PC-9 (cell line): ENCODE results near the gene ARFGAP1. TPM values are rescaled to one million over a fixed set of nuclear protein-coding genes. Genes with fewer than 3 reads are reported as not detected.

Source experiments
- BruUV-seq: library from RNA; stranded (reverse); fragments of 400-500 nt; replicated peaks from 2 replicates; lab custom pipeline; 2021; lab: Mats Ljungman, UMichigan
- CTCF ChIA-PET: fragments of 300-600 bp; sonication (Branson Sonifier 250); formaldehyde crosslinking; loops from one replicate; lab custom pipeline; 2022; ENCODE audit warnings: antibody characterized with exemption; lab: Charles Lee
- POLR2A ChIA-PET: fragments of 300-600 bp; sonication (Branson Sonifier 250); formaldehyde crosslinking; loops from one replicate; lab custom pipeline; 2022; ENCODE audit warnings: antibody characterized with exemption; ENCODE audit not compliant: unreplicated experiment; lab: Charles Lee
- DNase-seq, 2 experiments: peaks; one replicate each; pipeline versions ENCODE4 v3.0.0 to v3.0.0-alpha.2; 2015 to 2022; ENCODE audit warnings: mixed read lengths in 1 of 2
- H2AFZ ChIP-seq: fragments of 200-600 bp; sonication (generic); 2 replicates; pipeline ENCODE4 v1.8.1; 2017; ENCODE audit warnings: antibody characterized with exemption
- H3F3A ChIP-seq: fragments of 200-600 bp; sonication (generic); 2 replicates; pipeline ENCODE4 v1.8.1; 2017; ENCODE audit warnings: antibody characterized with exemption, mild to moderate bottlenecking, low read depth; ENCODE audit not compliant: insufficient read depth
- H3K27ac ChIP-seq: fragments of 200-600 bp; sonication (generic); 2 replicates; pipeline ENCODE4 v1.6.1; 2016; ENCODE audit warnings: mixed run types
- H3K27me3 ChIP-seq: fragments of 200-600 bp; sonication (generic); 2 replicates; pipeline ENCODE4 v1.6.1; 2016; ENCODE audit warnings: low read depth, mixed run types; ENCODE audit not compliant: insufficient read depth
- H3K36me3 ChIP-seq: fragments of 200-600 bp; sonication (generic); 2 replicates; pipeline ENCODE4 v1.6.1; 2016; ENCODE audit warnings: low read depth, mixed run types
- H3K4me1 ChIP-seq: fragments of 200-600 bp; sonication (generic); replicated peaks from 2 replicates; pipeline ENCODE4 v1.6.1; 2016; ENCODE audit warnings: mixed run types; ENCODE audit not compliant: insufficient read depth
- H3K4me2 ChIP-seq: fragments of 200-600 bp; sonication (generic); 2 replicates; pipeline ENCODE4 v1.6.1; 2017; ENCODE audit warnings: mixed run types
- H3K4me3 ChIP-seq: fragments of 200-600 bp; sonication (generic); 2 replicates; pipeline ENCODE4 v1.6.1; 2016; ENCODE audit warnings: mixed run types
- H3K79me2 ChIP-seq: fragments of 200-600 bp; sonication (generic); 2 replicates; pipeline ENCODE4 v1.6.1; 2017; ENCODE audit warnings: low read depth, mixed run types
- H3K9me2 ChIP-seq: fragments of 200-600 bp; sonication (generic); 2 replicates; pipeline ENCODE4 v1.8.1; 2017; ENCODE audit warnings: mild to moderate bottlenecking; ENCODE audit not compliant: insufficient read depth
- H3K9me3 ChIP-seq: fragments of 200-600 bp; sonication (generic); 2 replicates; pipeline ENCODE4 v1.8.1; 2016; ENCODE audit warnings: low read depth; ENCODE audit not compliant: insufficient read depth
- H4K20me1 ChIP-seq: fragments of 200-600 bp; sonication (generic); 2 replicates; pipeline ENCODE4 v1.8.1; 2017; ENCODE audit not compliant: insufficient read depth
- CTCF ChIP-seq: fragments of 200-600 bp; sonication (generic); conservative IDR thresholded peaks from 2 replicates; pipeline ENCODE4 v1.6.1; 2017; ENCODE audit warnings: mixed run types, antibody characterized with exemption, mild to moderate bottlenecking, moderate library complexity
- EZH2 ChIP-seq: fragments of 200-600 bp; sonication (generic); IDR thresholded peaks from 2 replicates; pipeline ENCODE4 v1.8.0; 2017; ENCODE audit warnings: antibody characterized with exemption, low read depth
- intact Hi-C: fragments of 100-400 bp; cut with micrococcal nuclease; formaldehyde crosslinking; loops from one replicate; pipeline ENCODE4 v1.10.0; 2022; ENCODE audit not compliant: unreplicated experiment
- total RNA-seq: library from RNA; stranded (reverse); gene quantifications from 2 replicates; pipeline ENCODE4 v1.2.3, GENCODE V29; 2021

Gene ARFGAP1
- total RNA-seq, 1 experiment from 2014 or later, result 89.0 TPM

- Histone ChIP-seq H2AFZ (no peak overlapping the region), H3K79me2 (no peaks in the 10 kb centered on the region), H3K4me3 (no peak overlapping the region), H4K20me1 (peaks cover 38% of the 10 kb centered on the region), H3K9me2 (no peaks in the 10 kb centered on the region), H3K27ac (no peak overlapping the region), H3K4me2 (no peak overlapping the region), H3K36me3 (peaks cover 6% of the 10 kb centered on the region; the same call in 1 of the 2 replicates), H3K9me3 (no peaks in the 10 kb centered on the region), H3K27me3 (no peaks in the 10 kb centered on the region), H3K4me1 (no peaks in the 10 kb centered on the region), H3F3A (peaks cover 5% of the 10 kb centered on the region; the same call in 1 of the 2 replicates)
- POLR2A ChIA-PET, result interaction anchor here (0.6 kb wide), 1 partner anchor 10 kb away, joined by 3 read pairs; no protein-coding TSS in a partner anchor
- CTCF ChIA-PET, result no interaction called here
- no TSS peak for BruUV-seq
- TF ChIP-seq CTCF, result no peak
- TF ChIP-seq EZH2, result no peak
- intact Hi-C loops, result no loop called here
- DNase-seq, result no peak
Observed at GRCh38 chr20:63284981-63285524, 12.4 kb downstream of the ARFGAP1 start.

- TF ChIP-seq EZH2, result no peak
- TF ChIP-seq CTCF, result no peak
- ChIA-PET POLR2A (no interaction called here), CTCF (no interaction called here)
- H3K79me2 ChIP-seq, result no peaks in the 10 kb centered on the region
- no peaks in the 10 kb centered on the region for H3K4me1 ChIP-seq
- no peaks in the 10 kb centered on the region for H3K9me3 ChIP-seq
- peaks cover 5% of the 10 kb centered on the region; the same call in 1 of the 2 replicates for H3F3A ChIP-seq
- no peak overlapping the region for H3K4me3 ChIP-seq
- intact Hi-C loops, result no loop called here
- H3K27ac ChIP-seq, result no peak overlapping the region
- no peak for DNase-seq
- H3K4me2 ChIP-seq, result no peak overlapping the region
- no TSS peak for BruUV-seq
- no peak overlapping the region for H2AFZ ChIP-seq
- no peaks in the 10 kb centered on the region for H3K9me2 ChIP-seq
- no peaks in the 10 kb centered on the region for H3K36me3 ChIP-seq
- peaks cover 35% of the 10 kb centered on the region for H4K20me1 ChIP-seq
- no peaks in the 10 kb centered on the region for H3K27me3 ChIP-seq
Observed at GRCh38 chr20:63285636-63286615, 13.3 kb downstream of the ARFGAP1 start.

GRCh38 chr20:63286781-63287696 lies 14.4 kb downstream of the ARFGAP1 start:
- Histone ChIP-seq H3K79me2 (no peaks in the 10 kb centered on the region), H3F3A (peaks cover 5% of the 10 kb centered on the region; the same call in 1 of the 2 replicates), H3K4me1 (no peaks in the 10 kb centered on the region), H4K20me1 (peaks cover 30% of the 10 kb centered on the region), H3K36me3 (no peaks in the 10 kb centered on the region), H3K9me2 (no peaks in the 10 kb centered on the region), H3K27ac (no peak overlapping the region), H3K27me3 (no peaks in the 10 kb centered on the region), H3K4me3 (no peak overlapping the region), H3K4me2 (no peak overlapping the region), H3K9me3 (no peaks in the 10 kb centered on the region), H2AFZ (no peak overlapping the region)
- CTCF ChIA-PET, result no interaction called here
- POLR2A ChIA-PET, result no interaction called here
- no peak for TF ChIP-seq CTCF
- no peak for TF ChIP-seq EZH2
- intact Hi-C loops, result no loop called here
- no TSS peak for BruUV-seq
- no peak for DNase-seq
